A549 treated with dexamethasone at 1 μM for 4 hours (cell line): ENCODE data around the gene CHAD. TPM values are rescaled to one million over a fixed set of nuclear protein-coding genes. Genes with fewer than 3 reads are reported as not detected.

ENCODE experiments used
- total RNA-seq: library from RNA; stranded (reverse); fragments of 200-300 nt; extraction: Qiagen RNA extraction; gene quantifications from 5 replicates; pipeline ENCODE4 v1.2.3, GENCODE V29; 2022

The CHAD gene, protein sequence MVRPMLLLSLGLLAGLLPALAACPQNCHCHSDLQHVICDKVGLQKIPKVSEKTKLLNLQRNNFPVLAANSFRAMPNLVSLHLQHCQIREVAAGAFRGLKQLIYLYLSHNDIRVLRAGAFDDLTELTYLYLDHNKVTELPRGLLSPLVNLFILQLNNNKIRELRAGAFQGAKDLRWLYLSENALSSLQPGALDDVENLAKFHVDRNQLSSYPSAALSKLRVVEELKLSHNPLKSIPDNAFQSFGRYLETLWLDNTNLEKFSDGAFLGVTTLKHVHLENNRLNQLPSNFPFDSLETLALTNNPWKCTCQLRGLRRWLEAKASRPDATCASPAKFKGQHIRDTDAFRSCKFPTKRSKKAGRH
- not detected in 5 replicates for total RNA-seq

DNA sequence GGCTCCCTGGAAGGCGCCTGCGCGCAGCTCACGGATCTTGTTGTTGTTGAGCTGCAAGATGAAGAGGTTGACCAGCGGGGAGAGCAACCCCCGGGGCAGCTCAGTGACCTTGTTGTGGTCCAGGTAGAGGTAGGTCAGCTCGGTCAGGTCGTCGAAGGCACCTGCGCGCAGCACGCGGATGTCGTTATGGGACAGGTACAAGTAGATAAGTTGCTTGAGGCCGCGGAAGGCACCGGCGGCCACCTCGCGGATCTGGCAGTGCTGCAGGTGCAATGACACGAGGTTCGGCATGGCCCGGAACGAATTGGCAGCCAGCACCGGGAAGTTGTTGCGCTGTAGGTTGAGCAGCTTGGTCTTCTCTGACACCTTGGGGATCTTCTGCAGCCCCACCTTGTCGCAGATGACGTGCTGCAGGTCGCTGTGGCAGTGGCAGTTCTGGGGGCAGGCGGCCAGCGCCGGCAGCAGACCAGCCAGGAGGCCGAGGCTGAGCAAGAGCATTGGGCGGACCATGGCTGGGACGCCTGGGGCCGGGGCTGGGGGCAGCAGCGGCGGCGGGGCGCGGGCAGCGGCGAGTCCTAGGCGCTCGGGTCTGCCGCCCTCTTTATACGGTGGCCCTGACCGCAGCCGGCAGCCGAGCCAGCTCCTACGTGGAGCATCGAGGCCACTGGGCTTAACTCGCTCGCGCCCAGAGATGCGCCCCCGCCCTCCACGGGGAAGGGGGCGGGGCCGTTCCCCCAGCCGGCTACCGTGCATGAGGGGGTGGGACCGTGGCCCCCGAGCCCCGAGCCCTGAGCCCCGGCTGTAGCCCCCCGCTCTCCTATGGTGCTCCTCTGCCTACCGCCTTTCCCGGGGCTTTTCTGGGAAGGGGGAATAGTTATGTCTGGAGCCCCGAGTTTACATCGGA is at the start of gene CHAD:
CHAD (minus strand) TSS at position 577 of the 904 bp plus-strand sequence; CDS start at position 510, 67 bp downstream.

DNA sequence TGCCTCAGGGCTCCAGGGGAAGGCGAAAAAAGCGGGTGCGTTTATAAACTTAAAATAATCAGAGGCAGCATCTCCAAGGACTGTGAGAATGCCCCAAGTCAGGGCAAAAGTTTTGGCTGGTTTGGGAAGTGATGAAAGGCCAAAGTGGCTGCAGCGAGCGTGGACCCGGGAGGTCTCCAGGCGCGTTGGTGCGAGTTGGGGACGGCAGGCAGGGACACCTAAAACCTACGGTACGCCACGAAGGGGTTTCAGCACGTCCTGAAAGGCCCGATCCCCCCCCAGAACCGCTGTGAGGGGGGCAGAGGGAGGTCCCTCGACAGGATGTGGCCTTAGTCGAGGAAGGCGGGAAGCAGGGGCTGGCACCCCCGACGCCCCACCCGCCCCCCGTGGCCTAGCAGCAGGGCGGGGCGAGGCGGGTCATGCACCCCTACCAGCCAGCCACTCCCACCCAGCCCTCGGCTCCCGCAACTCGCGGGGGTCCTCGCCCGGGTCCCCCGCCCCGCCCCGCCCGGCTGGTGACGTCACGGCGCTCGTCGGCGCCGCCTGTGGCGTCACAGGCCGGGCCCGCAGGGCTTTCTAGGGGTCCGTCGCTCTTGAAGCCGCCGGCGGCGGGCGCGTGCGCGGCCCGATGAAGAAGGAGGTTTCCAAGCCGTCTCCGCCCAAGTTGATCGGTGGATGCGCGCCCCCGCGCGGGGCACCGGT is 39.3 kb upstream of the CHAD start, which contains the start of gene MYCBPAP:
MYCBPAP (plus strand) TSS at position 569 of the 702 bp plus-strand sequence. CDS start 236 bp downstream, outside the sequence.

DNA sequence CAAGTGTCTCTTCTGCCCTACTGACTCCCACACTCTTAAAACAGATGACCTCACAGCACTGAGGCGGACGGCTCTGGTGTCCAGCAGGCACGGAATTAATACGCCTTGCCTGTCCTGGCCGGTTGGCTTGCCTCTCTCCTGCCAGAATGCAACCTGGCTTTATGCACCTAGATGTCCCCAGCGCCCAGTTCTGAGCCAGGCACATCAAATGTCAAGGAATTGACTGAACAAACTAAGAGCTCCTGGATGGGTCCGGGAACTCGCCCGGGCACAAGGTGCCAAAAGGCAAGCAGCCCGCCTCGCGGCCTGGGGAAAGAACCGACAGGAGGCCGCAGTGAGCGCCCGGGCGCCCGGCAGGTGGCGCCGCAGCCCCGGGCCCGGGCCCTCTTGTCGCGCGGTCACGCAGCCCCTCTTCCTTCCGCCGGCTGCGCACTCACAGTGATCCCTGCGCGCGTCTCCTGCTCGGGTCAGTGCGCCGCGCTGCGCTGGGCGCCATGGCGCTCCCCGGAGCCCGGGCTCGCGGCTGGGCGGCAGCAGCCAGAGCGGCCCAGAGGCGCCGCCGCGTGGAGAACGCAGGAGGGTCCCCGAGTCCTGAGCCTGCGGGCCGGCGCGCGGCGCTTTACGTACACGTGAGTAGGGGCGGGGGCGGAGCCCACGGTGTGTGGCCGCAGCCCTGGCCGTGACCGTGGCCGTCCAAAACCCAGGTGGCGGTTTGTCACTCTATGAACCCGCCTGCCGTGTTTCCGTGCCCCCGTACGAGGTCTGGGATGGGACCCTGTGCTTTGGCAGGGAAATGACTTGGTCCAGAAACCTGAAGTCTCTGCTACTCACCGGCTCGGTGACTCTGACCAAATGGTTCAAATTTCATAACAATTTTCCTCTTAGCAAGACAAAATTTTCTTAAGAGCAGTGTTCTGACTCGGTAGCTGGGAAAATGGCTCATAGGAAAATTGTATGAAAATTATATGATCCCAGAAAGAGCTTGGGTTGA is 10.0 kb upstream of the CHAD start, which contains the start of gene RSAD1:
RSAD1 (plus strand) TSS at position 470 of the 991 bp plus-strand sequence; CDS start at position 495, 25 bp downstream.

DNA sequence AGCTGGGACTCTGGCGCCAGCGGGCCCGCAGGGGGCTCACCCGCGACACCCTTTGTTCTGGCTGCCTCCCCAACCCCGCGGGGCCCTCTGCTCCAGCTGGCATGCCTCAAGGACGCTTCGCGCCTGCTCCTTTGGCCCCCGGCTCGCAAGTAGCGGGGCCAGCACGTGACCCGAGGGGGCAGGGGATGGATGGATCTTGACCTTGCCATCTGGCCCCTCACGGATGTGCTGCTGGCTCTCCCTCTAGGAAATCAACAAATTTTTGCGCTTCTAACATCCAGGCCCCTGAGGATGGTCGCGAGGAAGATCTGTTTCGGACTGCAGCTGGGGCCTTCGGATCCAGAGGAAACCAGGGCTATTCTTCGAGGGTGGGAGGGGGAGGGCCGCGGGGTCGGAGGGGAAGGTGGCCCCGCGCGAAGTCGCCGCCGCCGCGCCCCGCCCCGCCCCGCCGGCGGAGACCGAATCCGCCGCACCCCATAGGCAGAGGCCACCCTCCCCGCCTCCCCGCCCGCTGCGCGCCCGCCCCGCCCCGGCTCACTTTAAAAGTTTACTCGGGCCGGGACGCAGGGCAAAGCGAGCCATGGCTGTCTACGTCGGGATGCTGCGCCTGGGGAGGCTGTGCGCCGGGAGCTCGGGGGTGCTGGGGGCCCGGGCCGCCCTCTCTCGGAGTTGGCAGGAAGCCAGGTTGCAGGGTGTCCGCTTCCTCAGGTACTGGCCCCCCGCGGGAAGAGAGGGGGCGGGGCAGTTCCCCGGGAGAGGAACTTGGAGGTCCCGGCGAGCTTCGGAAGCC is 42.8 kb downstream of the CHAD start, which contains the start of gene ACSF2:
ACSF2 (plus strand) TSS at position 537 of the 790 bp plus-strand sequence; CDS start at position 581, 44 bp downstream.

Other genes starting within 250 kb of the CHAD start
- 14.9 to 17.9 TPM (median 16.1 TPM) in 5 replicates for gene TMEM92, start 194.4 kb downstream of the CHAD start, total RNA-seq
- gene XYLT2, start 122.8 kb downstream of the CHAD start, total RNA-seq, result 15.9 to 25.4 TPM (median 23.4 TPM) in 5 replicates
- 118 to 156 TPM (median 127 TPM) in 5 replicates for gene MRPL27, start 95.7 kb downstream of the CHAD start, total RNA-seq
- 13.3 to 14.6 TPM (median 14.3 TPM) in 5 replicates for gene EME1, start 95.7 kb downstream of the CHAD start, total RNA-seq
- gene LRRC59, start 71.4 kb downstream of the CHAD start, total RNA-seq, result 240 to 258 TPM (median 249 TPM) in 5 replicates
- 11.7 to 17.2 TPM (median 12.4 TPM) in 5 replicates for gene ACSF2, start 42.7 kb downstream of the CHAD start, total RNA-seq
- gene RSAD1, start 10.0 kb upstream of the CHAD start, total RNA-seq, result 22.7 to 31.6 TPM (median 31.1 TPM) in 5 replicates
- gene MYCBPAP, start 39.6 kb upstream of the CHAD start, total RNA-seq, result 0.38 to 0.61 TPM (median 0.54 TPM) in 5 replicates
- 0.14 to 0.34 TPM (median 0.18 TPM) in 5 replicates for gene EPN3, start 63.9 kb upstream of the CHAD start, total RNA-seq
- gene SPATA20, start 78.3 kb upstream of the CHAD start, total RNA-seq, result 58.5 to 82.5 TPM (median 77.0 TPM) in 5 replicates
- gene CACNA1G, start 91.8 kb upstream of the CHAD start, total RNA-seq, result 2.7 to 4.9 TPM (median 4.6 TPM) in 5 replicates
- gene ABCC3, start 166.0 kb upstream of the CHAD start, total RNA-seq, result 91.0 to 164 TPM (median 132 TPM) in 5 replicates
- gene ANKRD40, start 239.0 kb upstream of the CHAD start, total RNA-seq, result 46.8 to 56.6 TPM (median 50.2 TPM) in 5 replicates